ENCODE results near the gene INA. TPM values are rescaled to one million over a fixed set of nuclear protein-coding genes. Genes with fewer than 3 reads are reported as not detected.
A peak's percentile ranks its signal among the peaks of the same experiment; 100 is the strongest.
"Not testable (repeated sequence)": the region's sequence is repeated elsewhere in the genome, so short reads cannot be mapped to it uniquely, and the experiment has no call there.

The INA gene
- total and polyA plus RNA-seq, 2 donors: 0.94 to 0.98 TPM

- Histone ChIP-seq H3K27me3 (ENCODE audit: control insufficient read depth in 2 of 2, insufficient read depth in 1 of 2, low read length in 1 of 2) (no peaks in the 10 kb centered on the region), H3K4me1 (ENCODE audit: control insufficient read depth in 2 of 2, insufficient read depth in 2 of 2, low read length in 2 of 2) (peaks cover 0 to 3% of the 10 kb centered on the region in 2 donors), H3K36me3 (ENCODE audit: control insufficient read depth in 2 of 2, insufficient read depth in 2 of 2, low read length in 1 of 2) (no peaks in the 10 kb centered on the region), H3K9me3 (ENCODE audit: control insufficient read depth in 2 of 2, insufficient read depth in 1 of 2, low read length in 1 of 2) (no peaks in the 10 kb centered on the region), H3K27ac (ENCODE audit: low read depth in 1 of 2, low read length in 1 of 2) (no peak overlapping the region), H3K4me3 (ENCODE audit: low read length in 2 of 2) (no peak overlapping the region)
- peak; percentile 27 to 82 (median 58) for DNase-seq (ENCODE audit: low read depth in 6 of 9, low spot score in 9 of 9)
- WGBS: 42% methylated on average over 9 of the region's 9 CpGs
Observed at GRCh38 chr10:103244666-103245271, 32.2 kb upstream of the INA start.

- H3K27me3 ChIP-seq (ENCODE audit: control insufficient read depth in 2 of 2, insufficient read depth in 1 of 2, low read length in 1 of 2); H3K36me3 ChIP-seq (ENCODE audit: control insufficient read depth in 2 of 2, insufficient read depth in 2 of 2, low read length in 1 of 2); H3K9me3 ChIP-seq (ENCODE audit: control insufficient read depth in 2 of 2, insufficient read depth in 1 of 2, low read length in 1 of 2); H3K4me1 ChIP-seq (ENCODE audit: control insufficient read depth in 2 of 2, insufficient read depth in 2 of 2, low read length in 2 of 2); H3K27ac ChIP-seq (ENCODE audit: low read depth in 1 of 2, low read length in 1 of 2); DNase-seq (ENCODE audit: low read depth in 6 of 9, low spot score in 9 of 9); H3K4me3 ChIP-seq (ENCODE audit: low read length in 2 of 2): not testable (repeated sequence)
- WGBS: 96% methylated on average over 7 of the region's 7 CpGs
Observed at GRCh38 chr10:103245587-103245986, 31.4 kb upstream of the INA start, which contains the start of gene RPEL1. RPEL1 (plus strand) TSS chr10:103245887; CDS start chr10:103245997, 110 bp downstream.

- Histone ChIP-seq H3K4me3 (ENCODE audit: low read length in 2 of 2) (no peak overlapping the region), H3K4me1 (ENCODE audit: control insufficient read depth in 2 of 2, insufficient read depth in 2 of 2, low read length in 2 of 2) (no peaks in the 10 kb centered on the region), H3K27me3 (ENCODE audit: control insufficient read depth in 2 of 2, insufficient read depth in 1 of 2, low read length in 1 of 2) (no peaks in the 10 kb centered on the region), H3K36me3 (ENCODE audit: control insufficient read depth in 2 of 2, insufficient read depth in 2 of 2, low read length in 1 of 2) (no peaks in the 10 kb centered on the region), H3K27ac (ENCODE audit: low read depth in 1 of 2, low read length in 1 of 2) (no peak overlapping the region), H3K9me3 (ENCODE audit: control insufficient read depth in 2 of 2, insufficient read depth in 1 of 2, low read length in 1 of 2) (no peaks in the 10 kb centered on the region)
- WGBS: 93% methylated on average over 4 of the region's 4 CpGs
- no peak for DNase-seq (ENCODE audit: low read depth in 6 of 9, low spot score in 9 of 9)
Observed at GRCh38 chr10:103246324-103246723, 30.6 kb upstream of the INA start.

- 89% methylated on average over 3 of the region's 3 CpGs for WGBS
- Histone ChIP-seq H3K4me3 (ENCODE audit: low read length in 2 of 2) (no peak overlapping the region), H3K27ac (ENCODE audit: low read depth in 1 of 2, low read length in 1 of 2) (no peak overlapping the region), H3K36me3 (ENCODE audit: control insufficient read depth in 2 of 2, insufficient read depth in 2 of 2, low read length in 1 of 2) (no peaks in the 10 kb centered on the region), H3K9me3 (ENCODE audit: control insufficient read depth in 2 of 2, insufficient read depth in 1 of 2, low read length in 1 of 2) (no peaks in the 10 kb centered on the region), H3K27me3 (ENCODE audit: control insufficient read depth in 2 of 2, insufficient read depth in 1 of 2, low read length in 1 of 2) (no peaks in the 10 kb centered on the region), H3K4me1 (ENCODE audit: control insufficient read depth in 2 of 2, insufficient read depth in 2 of 2, low read length in 2 of 2) (no peaks in the 10 kb centered on the region)
- no peak for DNase-seq (ENCODE audit: low read depth in 6 of 9, low spot score in 9 of 9)
Observed at GRCh38 chr10:103254113-103254512, 22.8 kb upstream of the INA start.

- no peak for DNase-seq (ENCODE audit: low read depth in 6 of 9, low spot score in 9 of 9)
- no peaks in the 10 kb centered on the region for H3K27me3 ChIP-seq (ENCODE audit: control insufficient read depth in 2 of 2, insufficient read depth in 1 of 2, low read length in 1 of 2)
- no peaks in the 10 kb centered on the region for H3K36me3 ChIP-seq (ENCODE audit: control insufficient read depth in 2 of 2, insufficient read depth in 2 of 2, low read length in 1 of 2)
- WGBS: 89% methylated on average over 4 of the region's 4 CpGs
- H3K27ac ChIP-seq (ENCODE audit: low read depth in 1 of 2, low read length in 1 of 2): no peak overlapping the region
- H3K4me3 ChIP-seq (ENCODE audit: low read length in 2 of 2): no peak overlapping the region
- no peaks in the 10 kb centered on the region for H3K4me1 ChIP-seq (ENCODE audit: control insufficient read depth in 2 of 2, insufficient read depth in 2 of 2, low read length in 2 of 2)
- peaks cover 0 to 3% of the 10 kb centered on the region in 2 donors for H3K9me3 ChIP-seq (ENCODE audit: control insufficient read depth in 2 of 2, insufficient read depth in 1 of 2, low read length in 1 of 2)
Observed at GRCh38 chr10:103254538-103255325, 22.2 kb upstream of the INA start.

- Histone ChIP-seq H3K4me1 (ENCODE audit: control insufficient read depth in 2 of 2, insufficient read depth in 2 of 2, low read length in 2 of 2) (no peaks in the 10 kb centered on the region), H3K4me3 (ENCODE audit: low read length in 2 of 2) (no peak overlapping the region)
- WGBS: 96% methylated on average over 1 of the region's 1 CpG
Observed at GRCh38 chr10:103256613-103257012, 20.3 kb upstream of the INA start.

GRCh38 chr10:103257812-103258211 is 19.1 kb upstream of the INA start:
- Histone ChIP-seq H3K4me3 (ENCODE audit: low read length in 2 of 2) (no peak overlapping the region), H3K27me3 (ENCODE audit: control insufficient read depth in 2 of 2, insufficient read depth in 1 of 2, low read length in 1 of 2) (no peaks in the 10 kb centered on the region), H3K36me3 (ENCODE audit: control insufficient read depth in 2 of 2, insufficient read depth in 2 of 2, low read length in 1 of 2) (no peaks in the 10 kb centered on the region), H3K9me3 (ENCODE audit: control insufficient read depth in 2 of 2, insufficient read depth in 1 of 2, low read length in 1 of 2) (peaks cover 0 to 8% of the 10 kb centered on the region in 2 donors), H3K4me1 (ENCODE audit: control insufficient read depth in 2 of 2, insufficient read depth in 2 of 2, low read length in 2 of 2) (no peaks in the 10 kb centered on the region), H3K27ac (ENCODE audit: low read depth in 1 of 2, low read length in 1 of 2) (no peak overlapping the region)
- DNase-seq (ENCODE audit: low read depth in 6 of 9, low spot score in 9 of 9): no peak

More at GRCh38 chr10:103256613-103257012, 20.3 kb upstream of the INA start:
- no peak overlapping the region for H3K27ac ChIP-seq (ENCODE audit: low read depth in 1 of 2, low read length in 1 of 2)
- no peaks in the 10 kb centered on the region for H3K36me3 ChIP-seq (ENCODE audit: control insufficient read depth in 2 of 2, insufficient read depth in 2 of 2, low read length in 1 of 2)
- no peak for DNase-seq (ENCODE audit: low read depth in 6 of 9, low spot score in 9 of 9)
- H3K27me3 ChIP-seq (ENCODE audit: control insufficient read depth in 2 of 2, insufficient read depth in 1 of 2, low read length in 1 of 2): no peaks in the 10 kb centered on the region
- H3K9me3 ChIP-seq (ENCODE audit: control insufficient read depth in 2 of 2, insufficient read depth in 1 of 2, low read length in 1 of 2): peaks cover 0 to 8% of the 10 kb centered on the region in 2 donors

GRCh38 chr10:103258928-103259327 is 18.0 kb upstream of the INA start:
- not testable (repeated sequence) for H3K36me3 ChIP-seq (ENCODE audit: control insufficient read depth in 2 of 2, insufficient read depth in 2 of 2, low read length in 1 of 2); H3K27me3 ChIP-seq (ENCODE audit: control insufficient read depth in 2 of 2, insufficient read depth in 1 of 2, low read length in 1 of 2); H3K4me1 ChIP-seq (ENCODE audit: control insufficient read depth in 2 of 2, insufficient read depth in 2 of 2, low read length in 2 of 2); DNase-seq (ENCODE audit: low read depth in 6 of 9, low spot score in 9 of 9); H3K27ac ChIP-seq (ENCODE audit: low read depth in 1 of 2, low read length in 1 of 2); H3K9me3 ChIP-seq (ENCODE audit: control insufficient read depth in 2 of 2, insufficient read depth in 1 of 2, low read length in 1 of 2); H3K4me3 ChIP-seq (ENCODE audit: low read length in 2 of 2)
- 96% methylated on average over 4 of the region's 4 CpGs for WGBS

- H3K4me1 ChIP-seq (ENCODE audit: control insufficient read depth in 2 of 2, insufficient read depth in 2 of 2, low read length in 2 of 2): no peaks in the 10 kb centered on the region
- H3K27ac ChIP-seq (ENCODE audit: low read depth in 1 of 2, low read length in 1 of 2): no peak overlapping the region
- H3K4me3 ChIP-seq (ENCODE audit: low read length in 2 of 2): no peak overlapping the region
- DNase-seq (ENCODE audit: low read depth in 6 of 9, low spot score in 9 of 9): no peak
- no peaks in the 10 kb centered on the region for H3K36me3 ChIP-seq (ENCODE audit: control insufficient read depth in 2 of 2, insufficient read depth in 2 of 2, low read length in 1 of 2)
- H3K27me3 ChIP-seq (ENCODE audit: control insufficient read depth in 2 of 2, insufficient read depth in 1 of 2, low read length in 1 of 2): no peaks in the 10 kb centered on the region
- H3K9me3 ChIP-seq (ENCODE audit: control insufficient read depth in 2 of 2, insufficient read depth in 1 of 2, low read length in 1 of 2): peaks cover 0 to 8% of the 10 kb centered on the region in 2 donors
- 95% methylated on average over 5 of the region's 5 CpGs for WGBS
Observed at GRCh38 chr10:103259989-103260388, 16.9 kb upstream of the INA start.

Measured in thymus (tissue), 11 donors.